T-helper 1 cell treated with Interleukin-12 subunit alpha and Interleukin-12 subunit beta and Interleukin-4 antibody, amounts not matched to agents 30 μg/mL and 1 μg/mL, for 36 hours (primary cell): ENCODE results near the gene SLC9A2.

Experiments used
- H3K27ac Mint-ChIP-seq: one replicate; pipeline ENCODE4 v1.8.0; 2021; ENCODE audit warnings: mild to moderate bottlenecking, mixed read lengths
- H3K27me3 Mint-ChIP-seq: one replicate; pipeline ENCODE4 v1.8.0; 2021; ENCODE audit warnings: low read depth, mixed read lengths
- H3K36me3 Mint-ChIP-seq: one replicate; pipeline ENCODE4 v1.8.0; 2021; ENCODE audit warnings: low read depth, mixed read lengths
- H3K4me1 Mint-ChIP-seq: one replicate; pipeline ENCODE4 v1.8.0; 2021; ENCODE audit warnings: low read depth, mixed read lengths
- H3K4me3 Mint-ChIP-seq: one replicate; pipeline ENCODE4 v1.8.0; 2021; ENCODE audit warnings: mild to moderate bottlenecking, moderate library complexity, mixed read lengths
- H3K9me3 Mint-ChIP-seq: one replicate; pipeline ENCODE4 v1.8.0; 2021; ENCODE audit warnings: mixed read lengths

SLC9A2 gene, protein sequence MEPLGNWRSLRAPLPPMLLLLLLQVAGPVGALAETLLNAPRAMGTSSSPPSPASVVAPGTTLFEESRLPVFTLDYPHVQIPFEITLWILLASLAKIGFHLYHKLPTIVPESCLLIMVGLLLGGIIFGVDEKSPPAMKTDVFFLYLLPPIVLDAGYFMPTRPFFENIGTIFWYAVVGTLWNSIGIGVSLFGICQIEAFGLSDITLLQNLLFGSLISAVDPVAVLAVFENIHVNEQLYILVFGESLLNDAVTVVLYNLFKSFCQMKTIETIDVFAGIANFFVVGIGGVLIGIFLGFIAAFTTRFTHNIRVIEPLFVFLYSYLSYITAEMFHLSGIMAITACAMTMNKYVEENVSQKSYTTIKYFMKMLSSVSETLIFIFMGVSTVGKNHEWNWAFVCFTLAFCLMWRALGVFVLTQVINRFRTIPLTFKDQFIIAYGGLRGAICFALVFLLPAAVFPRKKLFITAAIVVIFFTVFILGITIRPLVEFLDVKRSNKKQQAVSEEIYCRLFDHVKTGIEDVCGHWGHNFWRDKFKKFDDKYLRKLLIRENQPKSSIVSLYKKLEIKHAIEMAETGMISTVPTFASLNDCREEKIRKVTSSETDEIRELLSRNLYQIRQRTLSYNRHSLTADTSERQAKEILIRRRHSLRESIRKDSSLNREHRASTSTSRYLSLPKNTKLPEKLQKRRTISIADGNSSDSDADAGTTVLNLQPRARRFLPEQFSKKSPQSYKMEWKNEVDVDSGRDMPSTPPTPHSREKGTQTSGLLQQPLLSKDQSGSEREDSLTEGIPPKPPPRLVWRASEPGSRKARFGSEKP

DNA sequence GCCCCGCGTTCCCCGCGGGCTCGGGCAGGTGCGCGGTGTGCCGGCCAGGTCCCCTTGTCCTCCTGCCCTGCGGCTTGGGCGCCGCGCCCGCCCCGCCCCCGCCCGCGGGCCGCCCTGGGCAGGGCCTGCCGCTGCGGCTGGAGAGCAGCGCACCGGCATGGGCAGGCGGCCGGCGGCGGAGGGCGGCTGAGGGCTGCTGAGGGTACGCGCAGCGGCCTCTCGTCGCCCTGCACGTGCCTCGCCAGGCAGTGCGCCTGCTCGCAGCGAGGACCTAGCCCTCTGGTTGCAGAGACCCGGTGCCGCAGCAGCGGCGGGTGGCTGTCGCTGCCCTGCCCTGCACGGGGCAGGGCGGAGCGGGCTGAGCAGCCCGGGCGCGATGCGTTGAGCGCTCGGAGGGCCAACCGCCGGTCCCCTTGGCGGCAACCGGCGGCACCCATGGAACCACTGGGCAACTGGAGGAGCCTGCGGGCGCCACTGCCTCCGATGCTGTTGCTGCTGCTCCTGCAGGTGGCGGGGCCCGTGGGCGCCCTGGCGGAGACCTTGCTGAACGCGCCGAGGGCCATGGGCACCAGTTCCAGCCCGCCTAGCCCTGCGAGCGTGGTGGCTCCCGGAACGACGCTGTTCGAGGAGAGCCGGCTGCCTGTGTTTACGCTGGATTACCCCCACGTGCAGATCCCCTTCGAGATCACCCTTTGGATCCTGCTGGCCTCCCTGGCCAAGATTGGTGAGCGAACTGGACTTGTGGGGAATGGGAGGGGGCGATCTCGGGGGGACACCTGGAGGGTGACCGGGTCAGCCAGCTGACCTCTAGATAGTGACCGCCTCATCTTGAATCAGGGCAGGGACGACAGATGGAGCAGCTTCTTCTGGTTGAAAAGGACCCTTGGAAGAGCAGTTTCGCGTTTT lies at the start of gene SLC9A2:
SLC9A2 (plus strand) TSS at position 140 of the 906 bp plus-strand sequence; CDS start at position 436, 296 bp downstream.
- Mint-ChIP-seq H3K4me3 (peak within 1 kb of the TSS; percentile 51), H3K4me1 (peaks cover 5% of the 10 kb centered on the region), H3K36me3 (no peaks in the 10 kb centered on the region), H3K27ac (no peak within 1 kb of the TSS), H3K27me3 (peaks cover 71% of the 10 kb centered on the region), H3K9me3 (no peaks in the 10 kb centered on the region)

DNA sequence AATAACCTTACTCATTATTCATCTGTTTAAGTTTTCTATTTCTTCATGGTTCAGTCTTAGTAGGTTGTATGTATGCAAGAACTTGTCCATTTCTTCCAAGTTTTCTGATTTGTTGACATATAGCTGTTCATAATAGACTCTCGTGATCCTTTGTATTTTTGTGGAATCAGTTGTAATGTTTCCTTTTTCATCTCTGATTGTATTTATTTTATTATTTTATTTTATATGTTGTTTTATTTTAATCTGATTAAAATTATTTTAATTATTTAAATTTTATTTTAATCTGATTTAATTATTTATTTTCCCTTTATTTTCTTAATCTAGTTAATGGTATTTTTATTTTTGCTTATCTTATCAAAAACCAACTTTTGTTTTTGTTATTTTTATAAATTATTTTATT lies 43.5 kb upstream of the SLC9A2 start:
- H3K27me3 Mint-ChIP-seq: peaks cover 13% of the 10 kb centered on the region
- no peak overlapping the region for H3K27ac Mint-ChIP-seq
- H3K4me3 Mint-ChIP-seq: no peak overlapping the region
- H3K36me3 Mint-ChIP-seq: no peaks in the 10 kb centered on the region
- H3K9me3 Mint-ChIP-seq: peaks cover 4% of the 10 kb centered on the region
- no peaks in the 10 kb centered on the region for H3K4me1 Mint-ChIP-seq

DNA sequence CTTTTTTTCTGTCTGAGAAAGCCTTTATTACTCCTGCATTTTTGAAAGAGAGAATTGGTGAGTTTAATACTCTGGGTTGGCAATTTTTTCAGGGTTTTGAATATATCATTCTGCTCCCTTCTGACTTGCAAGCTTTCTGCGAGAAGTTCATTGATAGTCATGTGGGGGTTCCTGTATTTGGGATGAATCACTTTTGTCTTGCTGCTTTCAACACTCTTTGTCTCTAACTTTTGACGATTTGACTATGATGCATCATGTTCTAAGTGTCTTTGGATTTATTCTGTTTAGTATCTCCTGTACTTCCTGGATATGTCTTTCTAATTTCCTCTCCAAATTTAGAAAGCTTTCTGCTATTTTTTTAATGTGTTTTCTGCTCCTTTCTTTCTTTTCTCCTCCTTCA lies 41.0 kb upstream of the SLC9A2 start:
- Mint-ChIP-seq H3K4me3 (no peak overlapping the region), H3K36me3 (no peaks in the 10 kb centered on the region), H3K27me3 (peaks cover 10% of the 10 kb centered on the region), H3K9me3 (peaks cover 5% of the 10 kb centered on the region), H3K27ac (no peak overlapping the region), H3K4me1 (peaks cover 5% of the 10 kb centered on the region)

DNA sequence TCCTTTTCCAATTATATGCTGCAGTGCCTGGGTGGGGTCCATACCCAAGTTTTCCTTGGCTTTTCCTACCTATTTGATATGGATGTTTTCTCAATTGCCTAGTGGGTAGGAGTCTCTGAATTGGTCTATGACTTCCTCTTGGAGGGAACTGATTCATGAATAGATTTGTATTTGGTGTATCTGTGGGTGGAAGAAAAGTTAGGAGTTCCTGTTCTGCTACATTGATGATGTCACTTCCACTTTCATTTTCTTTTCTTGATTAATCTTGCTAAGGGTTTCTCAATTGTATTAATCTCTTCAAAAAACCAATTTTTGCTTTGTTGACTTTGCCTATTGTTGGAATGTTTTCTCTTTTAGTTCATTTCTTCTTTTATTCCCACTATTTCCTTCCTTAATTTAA lies 37.4 kb upstream of the SLC9A2 start:
- peaks cover 5% of the 10 kb centered on the region for H3K9me3 Mint-ChIP-seq
- H3K36me3 Mint-ChIP-seq: no peaks in the 10 kb centered on the region
- no peaks in the 10 kb centered on the region for H3K27me3 Mint-ChIP-seq
- H3K4me1 Mint-ChIP-seq: peaks cover 5% of the 10 kb centered on the region
- no peak overlapping the region for H3K4me3 Mint-ChIP-seq
- H3K27ac Mint-ChIP-seq: no peak overlapping the region

DNA sequence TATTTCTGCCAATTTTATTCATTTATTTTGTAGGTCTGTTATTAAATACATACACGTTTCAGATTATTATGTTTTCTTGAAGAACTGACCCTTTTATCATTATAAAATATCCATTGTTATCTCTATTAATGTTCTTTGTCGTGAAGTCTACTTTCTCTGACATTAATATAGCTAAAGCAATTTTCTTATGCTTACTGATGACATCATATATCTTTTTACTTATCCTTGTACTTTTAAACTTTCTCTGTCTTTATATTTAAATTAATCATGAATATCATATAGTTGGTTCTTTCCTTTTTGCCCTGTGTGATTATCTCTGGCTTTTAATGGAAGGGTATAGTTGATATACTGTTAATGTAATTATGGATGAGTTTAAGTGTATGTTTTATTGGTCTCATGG lies 36.5 kb upstream of the SLC9A2 start:
- Mint-ChIP-seq H3K4me1 (peaks cover 5% of the 10 kb centered on the region), H3K9me3 (peaks cover 5% of the 10 kb centered on the region), H3K36me3 (no peaks in the 10 kb centered on the region), H3K27ac (no peak overlapping the region), H3K4me3 (no peak overlapping the region), H3K27me3 (no peaks in the 10 kb centered on the region)

DNA sequence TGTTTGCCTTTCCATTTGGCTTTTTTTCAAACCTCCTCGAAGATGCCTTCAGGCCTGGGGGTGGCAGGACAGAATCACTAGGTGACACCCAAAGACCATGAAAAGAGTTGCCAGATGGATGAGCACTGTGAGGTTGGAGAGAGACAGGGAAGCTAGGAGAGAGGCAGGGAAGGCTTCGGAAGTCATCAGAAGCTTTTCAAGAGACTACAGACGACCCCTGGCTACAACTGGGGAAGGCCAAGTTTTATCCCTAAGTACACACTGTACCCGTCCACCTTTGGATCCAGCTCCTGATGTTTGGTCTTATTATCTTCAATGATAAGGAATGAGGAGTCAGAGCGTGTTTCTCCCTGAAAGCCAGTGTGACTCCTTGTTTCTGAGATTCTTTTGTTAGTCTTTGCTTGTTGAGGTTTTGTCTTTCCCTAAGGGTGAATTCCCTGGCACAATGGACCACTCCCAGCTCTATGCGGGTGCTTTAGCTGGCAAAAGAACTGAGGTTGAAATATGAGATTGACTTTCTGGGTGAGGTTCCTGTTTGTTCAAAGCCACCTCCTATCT lies 33.4 kb upstream of the SLC9A2 start:
- Mint-ChIP-seq H3K27ac (no peak overlapping the region), H3K4me3 (no peak overlapping the region), H3K4me1 (peaks cover 5% of the 10 kb centered on the region), H3K36me3 (no peaks in the 10 kb centered on the region), H3K9me3 (peaks cover 5% of the 10 kb centered on the region), H3K27me3 (peaks cover 13% of the 10 kb centered on the region)

DNA sequence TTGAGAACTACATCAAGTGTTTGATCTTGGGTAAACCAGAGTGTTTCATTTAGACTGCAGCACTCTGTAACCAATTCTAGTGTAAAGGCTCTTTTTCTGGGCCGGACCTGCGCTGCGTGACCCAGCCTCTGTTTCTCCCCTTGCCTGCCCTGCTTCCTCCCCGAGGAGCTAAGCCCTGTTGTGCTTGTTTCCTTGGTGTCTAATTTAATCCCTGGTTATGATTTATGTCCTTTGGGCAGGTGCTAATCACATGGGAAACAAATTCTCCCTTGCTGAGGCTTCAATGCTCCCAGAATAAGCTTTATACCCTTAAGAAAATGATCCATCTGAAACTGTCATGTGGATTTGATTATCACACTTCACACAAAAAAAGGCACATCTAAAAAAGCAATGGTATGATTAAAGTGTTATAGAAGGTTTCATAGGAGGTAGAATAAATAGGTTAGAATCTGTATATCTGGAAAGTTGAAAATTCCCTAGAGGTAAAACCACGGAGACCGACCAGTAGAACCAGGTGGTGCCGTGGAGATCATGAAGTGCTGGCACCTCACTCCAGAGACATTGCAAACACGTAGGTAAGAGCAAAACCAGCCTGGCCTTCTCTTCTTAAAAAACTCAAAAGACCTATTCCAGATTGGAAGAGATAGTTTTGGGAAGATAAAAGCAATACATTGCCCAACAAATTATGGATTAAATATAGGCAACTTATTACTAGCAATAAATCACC lies 31.0 kb upstream of the SLC9A2 start:
- H3K9me3 Mint-ChIP-seq: no peaks in the 10 kb centered on the region
- no peaks in the 10 kb centered on the region for H3K36me3 Mint-ChIP-seq
- H3K4me1 Mint-ChIP-seq: no peaks in the 10 kb centered on the region
- H3K4me3 Mint-ChIP-seq: no peak overlapping the region
- H3K27me3 Mint-ChIP-seq: peaks cover 17% of the 10 kb centered on the region
- H3K27ac Mint-ChIP-seq: no peak overlapping the region

DNA sequence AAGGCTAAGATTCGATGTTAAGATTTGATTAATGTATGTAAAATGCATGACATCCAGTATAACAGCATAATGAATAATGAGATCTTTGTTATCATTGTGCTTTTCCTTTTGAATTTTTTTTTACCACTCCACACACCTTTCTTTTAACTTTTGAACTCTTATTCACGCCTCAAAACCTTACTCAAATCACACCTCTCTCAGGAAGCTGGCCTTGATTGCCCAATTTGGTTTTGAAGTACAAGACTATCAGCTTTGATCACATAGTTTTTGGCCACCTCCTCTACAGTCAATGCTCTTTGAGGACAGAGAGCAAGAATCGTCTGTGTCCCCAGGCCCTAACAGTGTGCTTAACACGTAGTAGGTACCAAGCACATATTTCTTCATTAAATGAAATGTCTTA lies 29.9 kb upstream of the SLC9A2 start:
- Mint-ChIP-seq H3K4me3 (no peak overlapping the region), H3K36me3 (no peaks in the 10 kb centered on the region), H3K27ac (no peak overlapping the region), H3K9me3 (no peaks in the 10 kb centered on the region), H3K27me3 (peaks cover 17% of the 10 kb centered on the region), H3K4me1 (no peaks in the 10 kb centered on the region)

DNA sequence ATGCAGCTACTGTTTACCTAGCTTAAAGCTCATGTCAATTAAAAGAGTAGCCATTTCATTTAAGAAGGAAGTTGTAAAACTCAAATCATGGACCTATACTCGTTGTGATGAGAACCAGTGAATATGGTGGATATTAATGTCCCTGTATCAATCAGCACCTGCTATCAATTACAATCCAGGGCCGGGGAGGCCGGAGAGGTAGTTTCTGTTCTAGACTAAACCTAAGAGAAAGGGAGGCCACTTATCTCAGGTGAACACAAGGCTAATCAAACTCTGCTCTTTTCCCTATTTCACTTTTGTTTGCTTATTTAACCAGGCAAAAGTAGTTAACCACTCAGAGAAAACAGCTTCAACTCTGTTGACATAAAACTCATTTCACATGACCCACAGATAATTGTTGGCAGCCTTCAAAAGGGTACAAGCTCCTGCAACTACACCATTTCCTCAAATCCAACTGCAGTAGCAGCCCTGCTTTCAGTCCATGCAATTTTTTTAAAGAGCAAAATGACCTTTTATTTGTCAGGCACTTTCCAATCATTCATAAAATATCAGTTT lies 27.8 kb upstream of the SLC9A2 start:
- Mint-ChIP-seq H3K27me3 (peaks cover 22% of the 10 kb centered on the region), H3K36me3 (no peaks in the 10 kb centered on the region), H3K9me3 (no peaks in the 10 kb centered on the region), H3K4me1 (no peaks in the 10 kb centered on the region), H3K27ac (no peak overlapping the region), H3K4me3 (no peak overlapping the region)

DNA sequence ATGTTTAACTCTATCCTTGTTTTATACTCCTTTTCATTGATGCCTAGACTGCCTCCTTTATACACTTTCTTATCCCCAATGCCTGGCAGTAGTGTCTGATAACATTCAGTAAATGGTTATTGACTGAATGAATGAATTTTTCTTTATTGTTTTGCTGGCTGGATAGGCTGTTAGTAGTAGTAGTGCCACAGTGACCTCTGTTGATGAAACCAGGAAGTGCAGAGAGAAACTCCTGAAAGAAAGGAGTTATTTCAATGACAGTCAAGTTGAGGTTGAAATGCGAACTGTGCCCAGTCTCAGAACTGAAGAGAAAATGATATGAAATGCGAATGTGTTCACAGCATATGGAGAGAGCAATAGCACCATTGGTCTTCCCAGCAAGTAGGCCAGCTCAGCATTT lies 26.8 kb upstream of the SLC9A2 start:
- Mint-ChIP-seq H3K4me3 (no peak overlapping the region), H3K27me3 (peaks cover 22% of the 10 kb centered on the region), H3K36me3 (no peaks in the 10 kb centered on the region), H3K27ac (no peak overlapping the region), H3K4me1 (no peaks in the 10 kb centered on the region), H3K9me3 (no peaks in the 10 kb centered on the region)

DNA sequence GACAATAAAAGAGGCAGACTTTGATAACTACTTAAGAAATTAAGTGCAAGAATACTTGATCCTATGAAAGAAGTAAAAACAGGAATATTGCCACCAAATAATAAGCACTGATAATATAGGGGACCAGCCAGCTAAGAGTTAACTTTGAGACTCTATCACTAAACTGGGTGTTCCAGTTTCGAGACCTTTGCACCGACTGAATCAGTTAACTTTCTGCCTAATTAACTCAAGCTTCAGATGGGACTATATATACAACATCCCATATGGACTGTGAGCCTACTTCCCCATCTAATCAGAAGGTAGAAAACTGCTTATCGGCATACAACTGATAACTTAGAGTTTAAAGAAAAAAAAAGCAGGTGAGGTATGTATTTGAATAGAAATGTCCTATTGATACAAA lies 25.8 kb upstream of the SLC9A2 start:
- H3K9me3 Mint-ChIP-seq: no peaks in the 10 kb centered on the region
- H3K4me3 Mint-ChIP-seq: no peak overlapping the region
- peaks cover 18% of the 10 kb centered on the region for H3K27me3 Mint-ChIP-seq
- H3K36me3 Mint-ChIP-seq: no peaks in the 10 kb centered on the region
- H3K4me1 Mint-ChIP-seq: no peaks in the 10 kb centered on the region
- no peak overlapping the region for H3K27ac Mint-ChIP-seq

DNA sequence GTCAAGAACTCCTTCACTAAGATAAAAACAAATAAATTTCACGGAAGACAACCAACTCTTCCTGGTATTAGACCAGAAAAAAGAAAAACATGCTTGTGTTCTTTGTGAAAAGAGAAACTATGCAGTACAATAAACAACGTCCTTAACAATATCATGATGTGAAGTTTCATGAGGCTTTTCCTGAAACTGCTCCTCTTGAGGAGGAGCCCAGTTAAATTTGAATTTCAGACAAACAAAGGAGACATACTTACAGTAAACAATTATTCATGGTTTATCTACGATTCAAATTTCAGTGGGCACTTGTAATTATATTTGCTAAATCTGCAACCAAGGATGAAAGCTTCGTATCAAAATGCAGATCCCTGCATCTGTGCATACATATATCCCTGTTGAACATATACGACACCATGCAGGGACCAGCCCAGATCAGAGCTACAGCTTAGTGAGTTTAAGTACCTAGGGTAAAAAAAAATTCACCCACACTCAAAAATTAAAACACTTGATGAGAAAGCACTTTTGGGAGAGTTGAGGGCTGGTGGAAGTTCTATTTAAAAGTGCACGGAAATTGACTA lies 24.8 kb upstream of the SLC9A2 start:
- Mint-ChIP-seq H3K27ac (no peak overlapping the region), H3K9me3 (no peaks in the 10 kb centered on the region), H3K4me3 (no peak overlapping the region), H3K4me1 (no peaks in the 10 kb centered on the region), H3K27me3 (peaks cover 15% of the 10 kb centered on the region), H3K36me3 (no peaks in the 10 kb centered on the region)

DNA sequence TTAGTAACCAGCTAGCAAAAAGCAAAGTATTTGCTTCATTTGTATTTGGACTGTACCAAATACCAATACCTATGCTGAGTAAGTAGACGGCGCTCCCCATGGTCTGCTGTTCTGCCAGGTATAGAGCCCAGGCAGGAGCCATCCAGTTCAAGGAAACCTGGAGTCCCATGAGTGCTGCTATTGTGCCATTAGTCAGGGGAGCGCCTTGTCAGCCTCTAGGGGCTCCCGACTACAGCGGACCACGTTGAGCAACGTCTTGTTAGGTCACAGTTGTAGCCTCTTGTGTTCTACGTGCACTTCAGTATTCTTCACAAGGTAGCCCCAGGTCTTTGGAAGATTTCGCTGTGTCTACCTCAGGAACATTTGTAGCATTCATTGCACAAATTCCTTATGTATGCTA lies 21.6 kb upstream of the SLC9A2 start:
- Mint-ChIP-seq H3K36me3 (no peaks in the 10 kb centered on the region), H3K27me3 (peaks cover 29% of the 10 kb centered on the region), H3K27ac (no peak overlapping the region), H3K4me3 (no peak overlapping the region), H3K9me3 (no peaks in the 10 kb centered on the region), H3K4me1 (no peaks in the 10 kb centered on the region)
